Omental fat pad (tissue), 4 donors: ENCODE data around the gene LRRFIP1. TPM values are rescaled to one million over a fixed set of nuclear protein-coding genes. Genes with fewer than 3 reads are reported as not detected.
"Not testable (repeated sequence)": the region's sequence is repeated elsewhere in the genome, so short reads cannot be mapped to it uniquely, and the experiment has no call there.

Experiments used
- ATAC-seq: fragments of 150-250 bp; one replicate; pipeline ENCODE4 v1.9.1; 2016; ENCODE audit warnings: mild to moderate bottlenecking, moderate library complexity; ENCODE audit not compliant: low FRiP score
- DNase-seq: peaks from one replicate; pipeline ENCODE4 v3.0.0-alpha.2; 2019; ENCODE audit warnings: low spot score
- total RNA-seq, 4 donors: library from RNA; depleted of rRNA; stranded (reverse); fragments of >200 nt; gene quantifications; one replicate each; pipeline ENCODE4 v1.1.0, GENCODE V29; 2016
- TF ChIP-seq, protein P1 (sequence below), 3 donors: fragments of 450-650 bp; IDR thresholded peaks; one replicate each; pipeline ENCODE4 v1.5.1; 2016 to 2017; ENCODE audit warnings: antibody characterized with exemption in 3 of 3, mild to moderate bottlenecking in 3 of 3, moderate library complexity in 2 of 3

LRRFIP1 gene
- total RNA-seq, 4 donors from 2014 or later: 90.0 to 257 (median 113) TPM

DNA sequence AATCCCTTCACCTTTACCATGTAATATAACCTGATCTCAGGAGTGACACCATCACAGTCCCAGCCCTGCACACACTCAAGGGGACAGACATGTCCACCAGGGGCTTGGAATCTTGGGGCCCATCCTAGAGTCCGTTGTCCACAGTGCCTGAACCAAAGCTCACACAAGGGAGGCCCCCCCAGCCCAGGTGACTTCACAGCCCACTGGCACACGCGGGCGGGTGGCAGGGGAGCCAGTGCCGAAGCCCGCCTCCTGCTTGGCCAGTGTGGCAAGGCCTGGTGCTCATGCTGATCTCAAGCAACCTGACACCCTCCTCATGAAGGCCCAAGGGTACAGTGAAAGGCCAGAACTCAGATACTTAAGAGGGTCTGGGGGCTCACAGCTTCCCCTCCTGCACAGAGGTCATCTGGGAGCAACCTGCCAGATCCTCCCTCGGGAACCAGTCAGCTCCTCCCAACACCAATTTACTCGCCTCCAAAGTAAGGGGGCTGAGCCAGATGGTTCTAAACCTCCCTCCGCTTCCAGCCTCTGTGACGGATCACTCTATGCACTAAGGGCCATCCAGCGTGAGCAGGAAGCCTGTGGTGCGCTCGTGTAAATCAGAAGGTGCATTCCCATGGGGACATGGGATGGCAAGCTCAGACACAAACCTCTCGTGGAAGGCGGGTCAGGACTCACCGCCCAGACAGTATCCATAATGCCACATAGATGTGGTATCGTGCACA lies 33.6 kb upstream of the LRRFIP1 start:
- ATAC-seq (no peak), DNase-seq (no peak)
- TF ChIP-seq, protein P1, sequence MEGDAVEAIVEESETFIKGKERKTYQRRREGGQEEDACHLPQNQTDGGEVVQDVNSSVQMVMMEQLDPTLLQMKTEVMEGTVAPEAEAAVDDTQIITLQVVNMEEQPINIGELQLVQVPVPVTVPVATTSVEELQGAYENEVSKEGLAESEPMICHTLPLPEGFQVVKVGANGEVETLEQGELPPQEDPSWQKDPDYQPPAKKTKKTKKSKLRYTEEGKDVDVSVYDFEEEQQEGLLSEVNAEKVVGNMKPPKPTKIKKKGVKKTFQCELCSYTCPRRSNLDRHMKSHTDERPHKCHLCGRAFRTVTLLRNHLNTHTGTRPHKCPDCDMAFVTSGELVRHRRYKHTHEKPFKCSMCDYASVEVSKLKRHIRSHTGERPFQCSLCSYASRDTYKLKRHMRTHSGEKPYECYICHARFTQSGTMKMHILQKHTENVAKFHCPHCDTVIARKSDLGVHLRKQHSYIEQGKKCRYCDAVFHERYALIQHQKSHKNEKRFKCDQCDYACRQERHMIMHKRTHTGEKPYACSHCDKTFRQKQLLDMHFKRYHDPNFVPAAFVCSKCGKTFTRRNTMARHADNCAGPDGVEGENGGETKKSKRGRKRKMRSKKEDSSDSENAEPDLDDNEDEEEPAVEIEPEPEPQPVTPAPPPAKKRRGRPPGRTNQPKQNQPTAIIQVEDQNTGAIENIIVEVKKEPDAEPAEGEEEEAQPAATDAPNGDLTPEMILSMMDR (IDR thresholded peaks at IDR 0.05): no peak

DNA sequence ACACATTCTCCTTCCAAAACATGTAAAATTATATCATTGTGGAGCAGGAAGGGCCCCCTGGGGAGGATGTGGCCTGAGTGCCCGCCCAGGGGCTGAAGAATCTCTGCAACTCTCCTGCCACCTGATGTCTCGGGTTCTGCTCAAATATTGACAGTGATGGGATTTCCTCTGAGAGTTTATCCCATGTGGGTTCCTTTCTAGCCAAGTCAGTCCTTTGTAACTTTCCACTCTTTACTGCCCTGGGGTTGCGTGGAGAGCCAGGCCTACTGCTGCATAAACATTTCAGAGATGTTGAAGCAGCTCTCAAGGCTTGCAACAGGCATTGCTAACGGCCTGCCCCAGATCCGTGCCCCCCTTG lies 32.9 kb upstream of the LRRFIP1 start:
- DNase-seq: no peak
- TF ChIP-seq, protein P1 (IDR thresholded peaks at IDR 0.05): no peak
- ATAC-seq: peak; percentile 34

DNA sequence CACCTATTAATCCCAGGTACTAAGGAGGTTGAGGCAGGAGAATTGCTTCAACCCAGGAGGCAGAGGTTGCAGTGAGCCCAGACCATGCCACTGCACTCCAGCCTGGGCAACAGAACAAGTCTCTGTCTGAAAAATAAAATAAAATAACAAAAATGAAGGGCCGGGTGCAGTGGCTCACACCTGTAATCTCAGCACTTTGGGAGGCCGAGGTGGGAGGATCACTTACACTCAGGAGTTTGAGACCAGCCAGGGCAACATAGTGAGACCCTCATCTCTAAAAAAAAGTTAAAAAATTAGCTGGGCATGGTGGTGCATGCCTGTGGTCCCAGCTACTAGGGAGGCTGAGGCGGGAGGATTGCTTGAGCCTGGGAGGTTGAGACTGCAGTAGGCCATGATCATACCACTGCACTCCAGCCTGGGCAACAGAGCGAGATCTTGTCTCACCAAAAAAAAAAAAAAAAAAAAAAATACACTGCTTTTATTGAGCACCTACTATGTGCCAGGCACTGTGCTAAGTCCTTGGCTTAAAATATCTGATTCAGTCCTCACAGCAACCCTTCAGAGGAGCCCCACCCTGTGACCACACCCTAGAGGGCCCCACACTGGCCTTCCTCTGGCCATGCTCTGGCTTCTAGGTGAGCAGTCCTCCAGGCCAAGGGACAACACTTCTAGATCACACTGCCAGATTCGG lies 31.4 kb upstream of the LRRFIP1 start:
- not testable (repeated sequence) for DNase-seq, ATAC-seq

DNA sequence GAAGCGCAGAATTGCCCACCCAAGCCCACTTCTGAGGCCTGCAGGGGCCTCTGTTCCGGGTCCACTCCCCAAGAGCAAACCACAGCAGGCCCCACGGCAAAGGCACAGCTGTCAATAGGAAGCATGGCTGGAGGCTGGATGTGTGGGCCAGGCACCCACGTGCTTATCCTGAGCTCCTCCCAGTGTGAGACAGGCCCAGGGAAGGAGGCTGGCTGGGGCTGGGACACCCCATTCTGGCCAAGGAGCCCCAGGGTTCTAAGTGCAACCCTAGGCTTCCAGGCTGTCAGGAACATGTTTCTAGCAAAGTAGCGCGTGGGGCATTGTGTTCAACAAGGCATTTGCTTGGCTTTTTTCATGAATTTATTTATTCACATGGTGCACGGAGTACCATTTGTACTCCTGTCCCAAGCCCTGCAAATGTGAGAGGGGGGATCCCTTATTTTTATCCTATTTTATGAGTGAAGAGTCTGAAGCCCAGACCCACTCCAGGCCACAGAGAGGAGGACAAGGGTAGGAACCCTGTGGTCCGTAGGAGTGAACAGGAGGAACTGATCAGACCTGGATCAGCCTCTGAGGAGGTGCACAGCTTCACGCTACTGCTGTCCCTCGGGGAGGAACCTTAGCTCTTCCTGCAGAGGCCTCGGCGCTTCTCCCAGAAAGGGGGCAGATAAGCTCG lies 30.7 kb upstream of the LRRFIP1 start:
- TF ChIP-seq, protein P1 (IDR thresholded peaks at IDR 0.05): no peak
- ATAC-seq: no peak
- DNase-seq: no peak

DNA sequence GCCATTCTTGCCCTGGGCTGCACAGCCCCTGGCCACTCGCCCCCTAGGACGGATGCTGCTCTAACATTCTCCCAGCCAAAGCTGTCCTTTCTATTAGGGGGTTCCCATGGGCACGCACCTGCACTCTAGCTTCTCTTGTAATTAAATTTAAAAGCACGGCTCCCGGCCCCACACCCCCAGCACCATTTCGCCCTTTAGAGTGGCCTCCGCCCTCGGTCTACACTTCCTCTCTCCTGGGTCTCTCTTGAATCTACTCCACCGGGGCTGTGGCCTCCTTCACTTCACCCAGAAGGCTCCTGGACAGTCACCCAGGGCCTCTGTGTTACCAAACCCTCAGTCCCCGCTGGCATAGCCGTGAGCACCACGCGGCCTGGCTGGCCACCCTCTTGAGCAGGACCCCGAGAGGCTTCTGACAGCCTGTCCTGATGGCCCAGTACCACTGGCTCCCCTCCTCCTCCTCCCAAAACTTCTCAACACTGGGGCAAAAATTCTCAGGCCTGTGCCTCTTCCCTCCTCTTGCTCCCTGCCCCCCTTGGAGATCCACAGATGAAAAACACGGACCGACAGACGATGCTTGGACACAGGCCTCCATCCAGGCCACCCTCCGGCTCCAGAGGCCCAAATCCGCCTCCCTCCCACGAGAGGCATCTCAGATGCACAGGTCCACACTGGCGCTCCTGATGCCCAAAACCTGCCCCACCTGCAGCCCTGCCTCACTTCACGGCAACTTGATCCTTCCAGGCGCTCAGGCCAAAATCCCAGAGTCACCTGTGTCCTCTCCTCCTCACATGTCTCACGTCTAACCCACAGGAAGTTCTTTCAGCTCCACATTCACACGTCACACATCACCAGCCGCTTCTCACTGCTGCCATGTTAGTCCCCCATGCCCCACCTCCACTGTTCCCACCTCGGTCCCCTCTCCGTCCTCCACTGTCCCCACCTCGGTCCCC lies 29.9 kb upstream of the LRRFIP1 start:
- DNase-seq: no peak
- no peak for ATAC-seq
- TF ChIP-seq, protein P1 (IDR thresholded peaks at IDR 0.05): no peak

DNA sequence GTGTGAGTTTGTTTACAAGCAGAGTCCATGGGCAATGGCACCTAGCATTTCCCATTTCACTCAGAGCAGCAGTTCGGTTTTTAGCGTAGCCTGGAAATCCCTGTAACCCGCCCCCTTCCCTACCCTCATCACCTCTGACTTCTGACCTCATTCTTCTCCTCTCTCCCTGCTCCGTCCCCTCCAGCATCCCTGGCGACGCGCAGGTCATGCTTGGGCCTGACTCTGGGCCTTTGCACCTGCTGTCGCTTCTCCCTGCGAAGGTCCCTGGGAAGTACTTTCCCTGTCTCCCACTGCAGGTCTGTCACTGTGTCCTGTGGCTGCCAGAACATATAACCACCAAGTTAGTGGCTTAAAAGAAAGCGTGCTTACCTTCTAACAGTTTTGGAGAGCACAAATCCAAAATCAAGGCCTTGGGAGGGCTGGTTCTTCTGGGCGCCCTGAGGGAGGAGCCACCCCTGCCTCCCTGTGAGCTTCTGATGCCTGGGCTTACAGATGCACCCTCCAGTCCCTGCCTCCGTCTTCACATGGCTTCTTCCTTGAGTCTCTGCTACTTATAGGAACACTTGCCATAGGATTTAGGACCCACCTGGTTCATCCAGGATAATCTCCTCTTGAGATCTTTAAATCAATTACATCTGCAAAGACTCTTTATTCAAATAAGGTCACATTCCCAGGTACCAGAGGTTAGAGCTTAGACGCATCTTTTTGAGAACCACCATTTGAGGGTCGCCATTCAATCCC lies 28.7 kb upstream of the LRRFIP1 start:
- TF ChIP-seq, protein P1 (IDR thresholded peaks at IDR 0.05): no peak
- ATAC-seq: no peak
- no peak for DNase-seq
